ENCODE data around the gene EWSR1.
A peak's percentile ranks its signal among the peaks of the same experiment; 100 is the strongest.
"Not testable (repeated sequence)": the region's sequence is repeated elsewhere in the genome, so short reads cannot be mapped to it uniquely, and the experiment has no call there.

The EWSR1 gene

DNA sequence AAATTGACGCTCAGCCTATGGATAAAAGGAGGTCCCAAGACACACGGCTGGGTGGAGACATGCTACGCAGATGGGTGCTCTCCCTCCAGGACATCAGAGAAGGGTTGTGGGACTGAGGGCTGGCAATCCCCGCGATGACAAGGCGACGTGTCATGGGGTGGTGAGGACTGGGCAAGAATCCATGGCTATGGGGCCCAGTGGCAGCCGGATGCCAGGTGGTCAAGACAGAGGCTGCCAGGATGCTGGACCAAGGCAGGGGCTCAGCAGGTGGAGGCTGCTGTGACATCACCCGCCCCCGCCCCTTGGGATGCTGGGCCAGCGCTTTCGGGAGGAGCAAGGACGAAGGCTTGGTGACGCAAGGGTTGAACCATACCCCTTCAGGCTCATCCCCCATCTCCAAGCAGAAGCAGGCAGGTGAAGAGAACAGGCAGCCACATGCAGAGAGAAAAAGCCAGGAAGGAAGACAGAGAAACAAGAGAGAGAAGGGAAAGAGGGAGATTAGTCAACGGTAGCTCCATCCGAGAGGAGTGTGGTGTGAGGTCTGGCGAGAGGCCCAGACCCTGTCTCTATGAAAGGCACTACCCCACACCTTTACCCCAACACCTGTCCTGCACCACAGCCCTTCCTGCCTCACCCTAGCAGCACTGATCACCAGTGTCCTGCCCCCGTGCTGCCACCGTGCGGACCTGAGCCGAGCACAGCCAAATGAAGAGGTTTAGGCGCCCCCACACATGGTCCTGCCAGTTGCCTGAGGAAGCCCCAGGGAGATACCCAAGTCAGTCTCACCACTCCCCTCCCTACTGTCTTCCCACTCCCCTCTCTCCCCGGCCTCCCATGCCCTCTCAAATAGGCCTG is 71.5 kb downstream of the EWSR1 start:
- DNase-seq (ENCODE audit: low read depth) = no peak

DNA sequence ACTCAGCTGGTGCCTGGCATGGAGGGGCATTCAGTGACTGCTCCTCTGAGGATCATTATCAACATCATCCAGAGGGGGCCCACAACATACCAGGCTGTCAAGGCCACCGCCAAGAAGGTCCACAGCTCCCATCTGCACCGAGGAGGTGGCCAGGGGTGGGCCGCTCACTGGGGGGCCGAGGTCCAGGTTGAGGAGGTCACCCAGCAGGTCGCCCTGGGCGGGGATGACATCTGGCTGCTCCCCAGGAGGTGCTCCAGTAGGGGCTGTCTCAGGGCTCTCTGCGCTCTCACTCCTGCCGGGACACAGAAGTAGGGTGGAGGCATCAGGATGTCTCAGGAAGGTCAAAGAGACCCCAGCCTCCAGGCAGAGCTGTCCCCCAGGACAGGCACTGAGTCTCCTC is 72.5 kb downstream of the EWSR1 start:
- no peak for DNase-seq (ENCODE audit: low read depth)

DNA sequence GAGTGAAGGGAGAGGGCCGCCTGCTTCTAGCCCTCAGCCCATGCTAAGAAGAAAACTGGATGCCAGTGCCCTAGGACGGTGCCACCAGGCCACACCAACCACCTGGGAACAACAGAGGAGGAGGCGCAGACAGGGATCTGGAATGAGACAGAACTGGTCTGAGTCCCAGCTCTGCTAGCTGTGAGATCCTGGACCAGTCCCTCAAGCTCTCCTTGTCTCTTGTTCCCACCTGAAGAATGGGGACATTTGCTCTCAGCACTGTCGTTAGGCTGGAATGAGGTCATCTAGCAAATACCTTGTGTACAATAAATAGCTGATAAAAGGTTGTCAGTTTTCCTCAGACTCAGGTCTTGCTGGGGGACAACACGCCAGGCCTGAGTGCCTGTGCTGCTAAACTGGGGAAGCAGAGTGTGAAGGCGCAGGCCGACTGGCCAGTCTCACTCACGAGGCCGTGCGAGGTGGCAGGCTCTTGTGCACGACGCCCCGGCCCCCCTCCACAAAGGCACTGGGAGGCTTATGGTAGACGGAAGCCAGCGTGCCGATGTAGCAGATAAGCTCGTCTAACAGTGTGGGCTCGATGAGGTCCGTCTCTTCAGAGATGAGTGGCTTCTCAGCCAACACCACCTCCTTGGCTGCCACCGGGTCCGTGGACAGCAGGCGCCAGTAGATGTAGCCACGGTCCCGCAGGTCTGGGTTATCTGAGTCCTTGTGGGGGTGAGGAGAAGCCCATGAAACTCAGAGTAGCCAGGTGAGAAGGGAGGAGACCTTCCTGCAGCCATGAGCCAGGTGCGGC is 73.2 kb downstream of the EWSR1 start:
- no peak for DNase-seq (ENCODE audit: low read depth)

DNA sequence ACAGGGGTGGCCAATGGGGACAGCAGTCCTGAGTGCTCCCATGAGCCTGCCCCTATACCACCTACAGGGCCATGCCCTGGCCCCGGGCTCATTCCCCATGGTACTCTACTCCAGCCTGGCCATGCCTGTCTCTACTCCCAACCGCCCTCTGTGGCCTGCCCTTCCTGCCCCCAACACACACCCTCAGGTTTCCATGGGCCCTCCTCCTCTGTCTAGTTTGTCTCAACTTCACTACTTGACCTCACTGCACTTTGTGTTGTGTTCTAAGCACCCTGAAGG is 73.7 kb downstream of the EWSR1 start:
- DNase-seq (ENCODE audit: low read depth) = no peak

DNA sequence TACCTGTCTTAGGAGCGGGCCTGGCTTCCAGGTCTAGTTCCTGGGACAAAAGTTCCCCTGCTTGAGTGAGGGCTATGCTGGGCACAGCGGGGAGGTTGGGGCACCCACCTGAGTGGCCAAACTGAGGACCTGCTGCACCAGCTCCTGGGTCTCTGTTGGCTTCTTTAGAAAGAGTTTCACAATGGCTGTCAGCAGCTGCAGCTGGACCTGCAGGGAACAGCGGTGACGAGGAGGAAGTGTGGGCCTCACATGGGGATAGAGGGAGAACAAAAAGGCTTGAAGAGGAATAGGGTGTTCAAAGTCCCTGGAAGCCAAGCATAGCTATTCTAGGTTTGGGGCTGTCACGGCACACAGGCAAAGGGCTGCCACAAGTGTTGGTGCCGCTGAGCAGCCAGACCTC is 74.1 kb downstream of the EWSR1 start:
- DNase-seq (ENCODE audit: low read depth) = no peak

DNA sequence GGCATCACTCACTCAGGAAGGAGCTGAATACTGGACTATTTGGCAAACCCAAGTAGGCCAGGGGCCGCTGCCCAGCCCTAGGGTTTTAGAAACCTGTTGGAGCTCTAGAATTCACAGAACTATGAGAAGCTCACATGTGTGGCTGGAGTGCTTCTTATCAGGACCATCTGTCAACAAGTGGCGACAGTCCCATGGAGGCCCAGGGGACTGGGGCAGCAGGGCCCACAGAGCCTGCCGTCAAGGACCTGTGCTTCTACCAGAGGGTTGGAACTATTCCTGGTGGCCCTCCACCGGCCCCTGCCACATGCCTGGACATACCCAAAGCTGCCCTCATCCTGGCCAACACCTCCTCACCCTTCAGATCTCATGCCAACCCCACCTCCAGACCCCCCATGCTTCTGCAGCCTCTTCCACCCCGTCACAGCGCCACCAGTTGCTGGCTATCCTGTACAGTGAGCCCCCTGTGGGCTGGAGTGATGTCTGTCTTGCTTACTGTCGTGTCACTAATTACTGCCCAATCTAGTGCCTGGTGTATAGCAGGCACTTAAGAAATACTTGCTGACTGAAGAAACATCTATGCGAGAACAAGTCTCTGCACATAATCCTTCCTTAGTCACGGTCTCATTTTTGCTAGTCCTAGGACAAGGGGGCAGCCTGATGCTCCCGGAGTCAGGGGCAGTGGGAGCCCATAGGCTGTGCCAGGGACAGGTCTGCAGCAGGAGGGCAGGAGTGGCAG is 74.7 kb downstream of the EWSR1 start:
- DNase-seq (ENCODE audit: low read depth) = no peak

DNA sequence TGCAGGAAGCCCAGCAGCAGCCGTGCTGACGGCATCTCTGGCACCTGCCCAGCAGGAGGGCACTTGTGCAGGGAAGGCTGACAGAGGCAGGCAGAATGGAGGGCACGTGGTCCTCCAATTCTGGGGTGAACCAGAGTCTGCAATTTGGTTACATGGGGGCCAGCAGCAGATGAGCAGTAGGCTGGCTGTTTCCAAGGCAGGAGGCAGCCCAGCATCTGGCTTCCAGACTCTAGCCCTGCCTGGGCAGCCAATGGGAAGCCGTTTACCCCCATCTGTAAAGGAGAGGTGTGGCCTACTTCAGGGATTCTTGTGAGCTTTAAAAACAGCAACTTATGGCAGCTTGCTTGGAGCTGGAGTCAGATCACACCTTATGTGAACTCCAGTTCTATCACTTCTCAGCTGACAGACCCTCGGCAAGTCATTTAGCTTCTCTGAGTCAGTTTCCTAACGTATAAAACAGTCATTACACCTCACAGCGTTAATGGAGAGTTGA is 75.3 kb downstream of the EWSR1 start:
- peak; percentile 61 for DNase-seq (ENCODE audit: low read depth)

DNA sequence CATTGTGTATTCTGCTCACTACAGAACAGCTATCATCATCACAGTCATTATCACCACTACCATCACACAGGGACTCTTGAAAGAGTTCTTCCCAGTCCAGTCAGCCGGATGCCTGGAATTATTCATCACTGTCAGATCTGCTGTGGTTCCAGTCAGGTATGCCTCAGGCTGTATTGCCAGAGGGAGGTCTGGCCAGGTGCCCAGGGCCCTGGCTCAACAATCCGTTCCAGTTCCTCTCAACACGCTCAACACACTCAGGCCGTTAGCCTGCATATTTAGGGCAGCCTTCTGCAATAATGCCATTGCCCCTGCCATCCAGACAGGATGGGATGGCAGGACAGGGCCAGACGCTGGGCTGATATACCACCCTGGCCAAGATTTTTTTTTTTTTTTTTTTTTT is 76.1 kb downstream of the EWSR1 start:
- DNase-seq (ENCODE audit: low read depth) = peak; percentile 96

DNA sequence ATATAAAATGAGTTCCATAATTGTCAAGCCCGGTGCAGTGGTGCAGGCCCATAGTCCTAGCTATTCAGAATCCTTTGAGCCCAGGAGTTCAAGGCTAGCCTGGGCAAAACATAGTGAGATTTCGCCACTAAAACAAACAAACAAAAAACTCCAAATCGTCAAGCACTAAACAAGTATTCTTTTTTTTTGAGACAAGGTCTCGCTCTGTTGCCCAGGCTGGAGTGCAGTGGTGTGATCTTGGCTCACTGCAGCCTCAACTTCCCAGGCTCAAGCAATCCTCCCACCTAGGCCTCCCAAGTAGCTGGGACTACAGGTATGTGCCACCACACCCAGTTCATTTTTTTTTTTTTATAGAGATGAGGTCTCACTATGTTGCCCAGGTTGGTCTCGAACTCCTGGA is 76.8 kb downstream of the EWSR1 start:
- DNase-seq (ENCODE audit: low read depth) = not testable (repeated sequence)

DNA sequence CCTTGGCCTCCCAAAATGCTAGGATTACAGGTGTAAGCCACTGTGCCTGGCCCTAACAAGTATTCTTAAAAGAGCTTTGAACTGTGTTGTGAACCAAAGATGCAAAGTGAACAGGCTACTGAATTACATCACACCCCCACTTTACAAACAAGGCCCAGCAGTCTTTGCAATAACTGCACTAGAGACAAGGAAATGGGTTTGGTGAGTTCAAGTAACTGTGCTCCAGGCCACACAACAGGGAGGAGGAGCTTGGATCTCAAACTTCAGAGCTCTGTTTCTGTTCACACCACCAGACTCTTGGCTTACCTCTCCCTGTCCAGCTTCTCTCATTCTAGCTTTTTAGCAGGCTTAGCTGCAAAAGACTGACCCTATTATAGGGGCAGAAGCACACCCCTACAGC is 77.9 kb downstream of the EWSR1 start:
- no peak for DNase-seq (ENCODE audit: low read depth)

DNA sequence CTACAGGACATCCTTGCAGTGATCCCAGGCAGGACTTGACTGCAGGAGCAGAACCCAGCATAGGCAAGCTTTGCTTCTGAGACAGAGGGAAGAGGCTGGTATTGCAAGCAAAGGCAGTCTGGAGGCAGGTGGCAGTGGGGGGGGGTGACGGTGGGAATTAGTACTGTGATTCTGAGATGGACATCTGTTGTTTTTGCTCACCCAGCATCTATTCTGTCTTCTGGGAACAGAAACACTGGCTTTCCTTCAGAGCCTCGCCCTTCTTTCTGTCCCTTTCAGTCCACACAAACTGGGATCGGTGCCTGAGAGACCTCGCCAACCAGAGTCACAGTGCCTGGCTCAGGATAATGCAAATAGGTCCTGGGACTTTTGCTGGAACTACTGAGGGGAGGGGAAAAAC is 78.6 kb downstream of the EWSR1 start:
- no peak for DNase-seq (ENCODE audit: low read depth)

DNA sequence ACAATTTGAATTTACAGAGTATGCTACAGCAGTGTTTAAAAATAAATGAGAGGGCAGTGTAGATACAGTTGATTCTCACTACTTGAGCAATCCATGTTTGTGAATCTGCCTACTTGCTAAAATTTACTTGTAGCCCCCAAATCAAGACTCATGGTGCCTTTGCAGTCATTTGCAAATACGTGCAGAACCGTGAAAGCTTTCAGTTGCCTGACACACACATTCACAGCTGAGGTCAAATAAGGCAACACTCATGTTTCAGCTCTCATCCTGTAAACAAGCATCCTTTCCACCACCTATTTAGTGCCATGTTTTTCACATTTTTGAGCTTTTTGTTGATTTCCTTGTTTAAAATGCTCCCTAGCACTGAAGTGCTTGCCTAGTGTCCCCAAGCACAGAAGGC is 80.0 kb downstream of the EWSR1 start:
- no peak for DNase-seq (ENCODE audit: low read depth)

DNA sequence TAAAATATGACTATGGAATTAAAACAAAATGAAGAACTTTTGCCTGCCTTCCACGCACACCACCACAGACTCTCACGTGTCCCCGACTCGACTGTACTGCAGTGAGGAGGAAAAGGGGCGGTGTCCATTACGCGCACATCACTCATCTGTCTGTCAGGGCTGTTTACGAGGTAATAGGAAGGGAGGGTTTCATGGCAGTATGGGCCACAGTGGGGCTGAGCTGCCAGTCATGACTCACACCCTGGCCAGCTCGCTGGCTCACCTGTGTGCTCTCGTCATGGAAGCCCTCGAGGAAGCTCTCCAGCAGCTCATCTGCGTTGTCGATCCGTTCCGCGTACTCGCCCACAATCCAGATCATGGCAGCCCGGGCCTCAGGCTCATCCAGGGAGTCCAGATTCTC is 80.9 kb downstream of the EWSR1 start:
- no peak for DNase-seq (ENCODE audit: low read depth)

Measured in GM04504 (cell line).